ENCODE results near the gene SLC10A3. TPM values are rescaled to one million over a fixed set of nuclear protein-coding genes. Genes with fewer than 3 reads are reported as not detected.
A peak's percentile ranks its signal among the peaks of the same experiment; 100 is the strongest.

The SLC10A3 gene
- total and polyA plus RNA-seq, 5 donors from 2014 or later, result 18.4 to 40.2 (median 35.8) TPM

GRCh38 chrX:154494715-154495114 lies 4.3 kb upstream of the SLC10A3 start:
- H3K4me1 Mint-ChIP-seq, result peaks cover 0 to 15% (median 1%) of the 10 kb centered on the region in 4 donors

GRCh38 chrX:154490021-154490413 lies 412 bp downstream of the SLC10A3 start:
- Mint-ChIP-seq H3K36me3 (no peaks in the 10 kb centered on the region), H3K4me3 (peak overlapping the region; percentile 89 to 96 (median 92)), H3K27me3 (no peaks in the 10 kb centered on the region), H3K4me1 (peaks cover 0 to 41% (median 9%) of the 10 kb centered on the region in 4 donors), H3K9me3 (no peaks in the 10 kb centered on the region), H3K27ac (peak overlapping the region; percentile 78 to 91 (median 87))
- H3K36me3 ChIP-seq (ENCODE audit: control insufficient read depth, insufficient read depth, low read length), result peaks cover 2% of the 10 kb centered on the region
- peak; percentile 3 to 6 for ATAC-seq (ENCODE audit: low read depth in 2 of 2)
- H3K27me3 ChIP-seq (ENCODE audit: control insufficient read depth, insufficient read depth, low read length), result no peaks in the 10 kb centered on the region
- peak in 2 of 3 donors; percentile 14 to 62 for DNase-seq
- peaks cover 31% of the 10 kb centered on the region for H3K4me1 ChIP-seq (ENCODE audit: control insufficient read depth, insufficient read depth, low read length, poor library complexity, severe bottlenecking)
- no peaks in the 10 kb centered on the region for H3K9me3 ChIP-seq (ENCODE audit: control insufficient read depth in 2 of 2, low read length in 2 of 2)
- peak overlapping the region; percentile 84 for H3K27ac ChIP-seq (ENCODE audit: insufficient read depth, low read length, poor library complexity, severe bottlenecking)
- peak overlapping the region; percentile 62 for H3K4me3 ChIP-seq (ENCODE audit: low read depth, low read length)

More at GRCh38 chrX:154494715-154495114, 4.3 kb upstream of the SLC10A3 start:
- no peaks in the 10 kb centered on the region for H3K9me3 ChIP-seq (ENCODE audit: control insufficient read depth in 2 of 2, low read length in 2 of 2)
- Mint-ChIP-seq H3K27ac (peak overlapping the region in 1 of 3 donors; percentile 28), H3K9me3 (no peaks in the 10 kb centered on the region), H3K27me3 (no peaks in the 10 kb centered on the region), H3K36me3 (no peaks in the 10 kb centered on the region), H3K4me3 (peak overlapping the region in 1 of 4 donors; percentile 10)
- H3K27ac ChIP-seq (ENCODE audit: insufficient read depth, low read length, poor library complexity, severe bottlenecking), result no peak overlapping the region
- H3K4me3 ChIP-seq (ENCODE audit: low read depth, low read length), result no peak overlapping the region
- no peak for ATAC-seq (ENCODE audit: low read depth in 2 of 2)
- no peaks in the 10 kb centered on the region for H3K27me3 ChIP-seq (ENCODE audit: control insufficient read depth, insufficient read depth, low read length)
- H3K36me3 ChIP-seq (ENCODE audit: control insufficient read depth, insufficient read depth, low read length), result no peaks in the 10 kb centered on the region
- DNase-seq, result no peak
- H3K4me1 ChIP-seq (ENCODE audit: control insufficient read depth, insufficient read depth, low read length, poor library complexity, severe bottlenecking), result peaks cover 5% of the 10 kb centered on the region

- peak overlapping the region; percentile 62 for H3K4me3 ChIP-seq (ENCODE audit: low read depth, low read length)
- H3K27me3 ChIP-seq (ENCODE audit: control insufficient read depth, insufficient read depth, low read length), result no peaks in the 10 kb centered on the region
- Mint-ChIP-seq H3K9me3 (no peaks in the 10 kb centered on the region), H3K36me3 (no peaks in the 10 kb centered on the region), H3K27me3 (no peaks in the 10 kb centered on the region), H3K27ac (peak overlapping the region in 1 of 3 donors; percentile 87), H3K4me3 (peak overlapping the region; percentile 89 to 96 (median 92)), H3K4me1 (peaks cover 0 to 46% (median 9%) of the 10 kb centered on the region in 4 donors)
- DNase-seq (no peak), ATAC-seq (ENCODE audit: low read depth in 2 of 2) (no peak)
- no peaks in the 10 kb centered on the region for H3K9me3 ChIP-seq (ENCODE audit: control insufficient read depth in 2 of 2, low read length in 2 of 2)
- peaks cover 36% of the 10 kb centered on the region for H3K4me1 ChIP-seq (ENCODE audit: control insufficient read depth, insufficient read depth, low read length, poor library complexity, severe bottlenecking)
- H3K36me3 ChIP-seq (ENCODE audit: control insufficient read depth, insufficient read depth, low read length), result peaks cover 3% of the 10 kb centered on the region
- H3K27ac ChIP-seq (ENCODE audit: insufficient read depth, low read length, poor library complexity, severe bottlenecking), result no peak overlapping the region
Observed at GRCh38 chrX:154489182-154489581, 1.2 kb downstream of the SLC10A3 start.

- H3K9me3 ChIP-seq (ENCODE audit: control insufficient read depth in 2 of 2, low read length in 2 of 2), result no peaks in the 10 kb centered on the region
- H3K4me3 ChIP-seq (ENCODE audit: low read depth, low read length), result no peak overlapping the region
- H3K27ac ChIP-seq (ENCODE audit: insufficient read depth, low read length, poor library complexity, severe bottlenecking), result no peak overlapping the region
- DNase-seq (no peak), ATAC-seq (ENCODE audit: low read depth in 2 of 2) (no peak)
- H3K36me3 ChIP-seq (ENCODE audit: control insufficient read depth, insufficient read depth, low read length), result peaks cover 3% of the 10 kb centered on the region
- H3K27me3 ChIP-seq (ENCODE audit: control insufficient read depth, insufficient read depth, low read length), result no peaks in the 10 kb centered on the region
- H3K9me3 Mint-ChIP-seq, result no peaks in the 10 kb centered on the region
- H3K4me1 ChIP-seq (ENCODE audit: control insufficient read depth, insufficient read depth, low read length, poor library complexity, severe bottlenecking), result peaks cover 36% of the 10 kb centered on the region
- no peaks in the 10 kb centered on the region for H3K27me3 Mint-ChIP-seq
- H3K4me3 Mint-ChIP-seq, result peak overlapping the region; percentile 21 to 93 (median 86)
- peaks cover 0 to 49% (median 9%) of the 10 kb centered on the region in 4 donors for H3K4me1 Mint-ChIP-seq
- no peaks in the 10 kb centered on the region for H3K36me3 Mint-ChIP-seq
- peak overlapping the region in 1 of 3 donors; percentile 87 for H3K27ac Mint-ChIP-seq
Observed at GRCh38 chrX:154488336-154489075, 1.9 kb downstream of the SLC10A3 start.

GRCh38 chrX:154487518-154488290 lies 2.7 kb downstream of the SLC10A3 start:
- Mint-ChIP-seq H3K9me3 (no peaks in the 10 kb centered on the region), H3K27me3 (no peaks in the 10 kb centered on the region), H3K27ac (peak overlapping the region in 1 of 3 donors; percentile 26), H3K36me3 (no peaks in the 10 kb centered on the region), H3K4me3 (peak overlapping the region in 3 of 4 donors; percentile 79 to 86 (median 82)), H3K4me1 (peaks cover 0 to 51% (median 9%) of the 10 kb centered on the region in 4 donors)
- peaks cover 36% of the 10 kb centered on the region for H3K4me1 ChIP-seq (ENCODE audit: control insufficient read depth, insufficient read depth, low read length, poor library complexity, severe bottlenecking)
- H3K4me3 ChIP-seq (ENCODE audit: low read depth, low read length), result no peak overlapping the region
- no peaks in the 10 kb centered on the region for H3K9me3 ChIP-seq (ENCODE audit: control insufficient read depth in 2 of 2, low read length in 2 of 2)
- H3K27me3 ChIP-seq (ENCODE audit: control insufficient read depth, insufficient read depth, low read length), result no peaks in the 10 kb centered on the region
- no peak for ATAC-seq (ENCODE audit: low read depth in 2 of 2)
- no peak overlapping the region for H3K27ac ChIP-seq (ENCODE audit: insufficient read depth, low read length, poor library complexity, severe bottlenecking)
- no peak for DNase-seq
- H3K36me3 ChIP-seq (ENCODE audit: control insufficient read depth, insufficient read depth, low read length), result peaks cover 3% of the 10 kb centered on the region

GRCh38 chrX:154486396-154487207 lies 3.8 kb downstream of the SLC10A3 start, which contains the start of gene UBL4A:
Gene UBL4A, minus strand, starts transcription at chrX:154486615. Its CDS starts 31 bp downstream, at chrX:154486584.
- Histone ChIP-seq H3K4me3 (ENCODE audit: low read depth, low read length) (no peak within 1 kb of the TSS), H3K27ac (ENCODE audit: insufficient read depth, low read length, poor library complexity, severe bottlenecking) (peak within 1 kb of the TSS; percentile 60), H3K27me3 (ENCODE audit: control insufficient read depth, insufficient read depth, low read length) (no peaks in the 10 kb centered on the region), H3K9me3 (ENCODE audit: control insufficient read depth in 2 of 2, low read length in 2 of 2) (no peaks in the 10 kb centered on the region), H3K4me1 (ENCODE audit: control insufficient read depth, insufficient read depth, low read length, poor library complexity, severe bottlenecking) (peaks cover 36% of the 10 kb centered on the region), H3K36me3 (ENCODE audit: control insufficient read depth, insufficient read depth, low read length) (peaks cover 3% of the 10 kb centered on the region)
- H3K27ac Mint-ChIP-seq, result peak within 1 kb of the TSS in 1 of 3 donors; percentile 48
- ATAC-seq (ENCODE audit: low read depth in 2 of 2) (peak in 1 of 2 donors; percentile 32), DNase-seq (peak; percentile 44 to 56 (median 55))
- no peaks in the 10 kb centered on the region for H3K27me3 Mint-ChIP-seq
- peak within 1 kb of the TSS; percentile 79 to 91 (median 84) for H3K4me3 Mint-ChIP-seq
- H3K4me1 Mint-ChIP-seq, result peaks cover 0 to 56% (median 9%) of the 10 kb centered on the region in 4 donors
- H3K9me3 Mint-ChIP-seq, result no peaks in the 10 kb centered on the region
- H3K36me3 Mint-ChIP-seq, result no peaks in the 10 kb centered on the region

- no peaks in the 10 kb centered on the region for H3K9me3 ChIP-seq (ENCODE audit: control insufficient read depth in 2 of 2, low read length in 2 of 2)
- peaks cover 0 to 52% (median 9%) of the 10 kb centered on the region in 4 donors for H3K4me1 Mint-ChIP-seq
- DNase-seq (peak; percentile 17 to 54 (median 26)), ATAC-seq (ENCODE audit: low read depth in 2 of 2) (peak in 1 of 2 donors; percentile 8)
- H3K36me3 ChIP-seq (ENCODE audit: control insufficient read depth, insufficient read depth, low read length), result peaks cover 3% of the 10 kb centered on the region
- no peak overlapping the region for H3K4me3 ChIP-seq (ENCODE audit: low read depth, low read length)
- H3K36me3 Mint-ChIP-seq, result no peaks in the 10 kb centered on the region
- peak overlapping the region in 2 of 4 donors; percentile 29 to 56 for H3K4me3 Mint-ChIP-seq
- H3K27me3 Mint-ChIP-seq, result no peaks in the 10 kb centered on the region
- peaks cover 32% of the 10 kb centered on the region for H3K4me1 ChIP-seq (ENCODE audit: control insufficient read depth, insufficient read depth, low read length, poor library complexity, severe bottlenecking)
- H3K9me3 Mint-ChIP-seq, result no peaks in the 10 kb centered on the region
- no peak overlapping the region for H3K27ac Mint-ChIP-seq
- H3K27me3 ChIP-seq (ENCODE audit: control insufficient read depth, insufficient read depth, low read length), result no peaks in the 10 kb centered on the region
- peak overlapping the region; percentile 55 for H3K27ac ChIP-seq (ENCODE audit: insufficient read depth, low read length, poor library complexity, severe bottlenecking)
Observed at GRCh38 chrX:154486052-154486395, 4.4 kb downstream of the SLC10A3 start.

All from CD4-positive, CD25-positive, alpha-beta regulatory T cell (primary cell).